Hepatic stellate cell (primary cell): ENCODE measurements around the gene KRT35.

Experiments
- DNase-seq: peaks from one replicate; pipeline ENCODE4 v3.0.0; 2011; ENCODE audit warnings: low spot score

The KRT35 gene

GRCh38 chr17:41486809-41487530 lies 6.0 kb upstream of the KRT35 start:
- DNase-seq = no peak

GRCh38 chr17:41486316-41486715 lies 5.4 kb upstream of the KRT35 start:
- no peak for DNase-seq

- no peak for DNase-seq
These were observed 4.3 kb upstream of the KRT35 start for GRCh38 chr17:41484920-41485904.

GRCh38 chr17:41483991-41484826 lies 3.3 kb upstream of the KRT35 start:
- DNase-seq = no peak

DNA sequence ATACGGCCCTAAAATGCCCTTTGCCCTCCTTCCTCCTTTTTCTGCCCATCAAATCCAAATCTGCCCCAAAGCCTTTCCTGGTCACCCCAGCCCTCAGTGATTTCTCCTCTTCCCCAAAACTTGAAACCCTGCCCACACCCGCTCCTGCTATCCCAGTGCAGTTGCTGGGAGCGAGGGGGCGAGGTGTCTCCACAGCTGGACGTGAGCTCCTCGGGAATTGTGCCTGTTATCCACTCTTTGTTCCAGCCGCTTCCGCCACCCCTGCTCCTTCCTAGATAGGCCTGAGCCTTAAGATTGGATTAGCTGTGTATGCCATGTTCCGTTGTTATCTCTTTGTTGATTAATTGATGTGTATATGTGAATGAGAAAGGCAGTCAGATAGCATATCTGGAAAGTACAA lies 2.6 kb upstream of the KRT35 start:
- no peak for DNase-seq

- DNase-seq = no peak
These were observed 370 bp downstream of the KRT35 start for GRCh38 chr17:41480581-41480980.

DNA sequence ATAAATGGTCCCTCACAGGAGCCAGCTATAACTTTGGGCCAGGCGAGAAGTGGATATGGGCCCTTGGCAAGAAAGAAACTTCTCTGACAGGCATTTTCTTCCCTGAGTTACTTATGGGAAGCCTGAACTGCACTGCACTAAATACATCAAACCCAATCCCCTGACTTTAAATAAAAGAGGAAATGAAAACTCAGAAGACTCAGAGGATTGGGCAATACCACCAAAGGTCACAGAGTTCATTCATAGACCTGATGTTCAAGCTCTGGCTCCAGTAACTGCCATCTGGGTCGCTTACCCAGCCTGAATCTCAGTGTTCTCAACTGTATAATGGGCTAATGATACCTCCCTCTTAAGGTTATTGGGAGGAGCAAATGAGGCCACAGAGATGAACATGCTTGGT lies 815 bp downstream of the KRT35 start:
- DNase-seq = no peak

GRCh38 chr17:41478237-41478636 lies 2.7 kb downstream of the KRT35 start:
- no peak for DNase-seq

DNA sequence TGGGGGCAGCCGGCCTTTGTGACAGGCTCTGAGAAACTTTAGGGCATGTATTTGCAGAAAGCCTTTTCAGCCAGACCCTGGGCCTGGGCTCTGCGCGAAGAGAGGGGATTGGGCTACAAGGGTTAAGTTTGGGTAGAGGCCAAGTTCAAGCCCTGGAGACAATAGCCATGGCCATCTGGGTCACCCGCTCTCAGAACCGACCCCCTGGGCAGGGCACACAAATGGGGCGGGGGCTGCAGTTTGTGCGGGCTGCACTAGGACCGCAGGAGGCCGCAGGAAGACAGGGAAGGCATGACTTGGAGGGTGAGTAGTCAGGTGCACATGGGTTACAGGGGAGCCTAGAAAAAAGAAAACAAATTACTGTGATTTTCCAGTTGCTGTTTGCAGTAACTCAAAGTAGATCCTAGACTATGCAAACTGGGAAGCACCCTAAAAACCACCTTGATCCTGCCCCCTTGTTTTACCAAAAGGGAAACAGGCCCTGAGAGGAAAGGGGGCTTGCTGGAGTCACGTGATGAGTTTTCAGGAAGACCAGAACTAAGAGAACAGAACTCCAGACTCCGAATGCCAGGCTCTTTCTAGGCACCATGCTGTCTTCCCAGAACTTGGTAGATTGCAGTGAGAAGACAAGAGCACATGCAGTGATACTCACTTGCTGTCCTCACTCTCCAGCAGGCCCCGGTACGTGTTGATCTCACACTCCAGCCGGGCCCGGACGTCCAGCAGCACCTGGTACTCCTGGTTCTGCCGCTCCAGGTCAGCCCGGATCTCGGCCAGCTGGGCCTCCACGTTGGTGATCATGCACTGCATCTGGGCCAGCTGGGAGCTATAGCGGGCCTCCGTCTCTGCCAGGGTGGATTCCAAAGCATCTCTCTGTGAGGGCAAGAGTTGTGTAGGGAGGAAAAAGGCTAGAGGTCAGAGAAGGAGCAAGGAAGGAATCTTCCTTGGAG lies 3.8 kb downstream of the KRT35 start:
- DNase-seq = no peak

DNA sequence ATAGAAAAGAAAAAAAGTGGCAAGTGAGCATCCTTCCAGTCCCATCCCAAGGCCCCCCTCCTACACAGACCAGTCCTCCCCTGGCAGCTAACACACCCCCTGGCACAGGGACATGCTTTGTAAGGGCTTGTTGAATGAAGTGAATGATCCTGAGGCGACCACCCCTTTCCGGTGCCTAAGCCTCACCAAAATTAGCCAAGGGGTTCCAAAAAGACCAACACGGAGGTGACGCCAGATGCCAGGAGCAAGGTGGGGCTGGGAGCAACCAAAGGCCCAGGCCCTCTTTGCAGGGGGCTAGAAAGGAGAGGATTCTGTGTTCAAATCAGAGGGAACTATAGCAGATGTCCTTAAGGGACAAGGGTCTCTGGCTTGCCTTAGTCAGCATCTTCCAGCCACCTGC lies 5.5 kb downstream of the KRT35 start:
- DNase-seq = no peak

DNA sequence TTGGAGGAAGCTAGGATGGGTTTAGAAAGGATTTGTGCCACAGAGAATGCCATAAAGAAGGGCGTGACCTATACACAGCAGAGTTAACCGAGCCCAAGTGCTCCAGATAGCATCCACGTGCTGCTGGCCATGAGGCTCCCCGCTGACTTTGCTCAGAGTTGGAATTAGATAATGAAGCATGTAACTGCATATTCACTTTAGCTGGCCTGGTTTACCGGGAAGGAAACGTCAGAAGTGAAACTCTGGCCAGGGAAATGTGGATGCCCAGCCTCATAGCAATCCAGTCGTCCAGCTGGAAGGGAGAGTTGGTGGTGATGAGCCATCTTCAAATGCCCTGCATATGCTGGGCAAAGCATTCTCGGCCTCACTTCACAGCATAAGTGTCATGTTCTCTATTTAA lies 6.1 kb downstream of the KRT35 start:
- no peak for DNase-seq

- no peak for DNase-seq
These were observed 12.6 kb downstream of the KRT35 start for GRCh38 chr17:41468346-41468745.

- no peak for DNase-seq
These were observed 13.4 kb downstream of the KRT35 start for GRCh38 chr17:41467561-41467960.

- DNase-seq = no peak
These were observed 14.0 kb downstream of the KRT35 start, which contains the start of gene KRT32 for GRCh38 chr17:41466988-41467387. KRT32 (minus strand) TSS chr17:41467386; CDS start chr17:41467325, 61 bp downstream.

DNA sequence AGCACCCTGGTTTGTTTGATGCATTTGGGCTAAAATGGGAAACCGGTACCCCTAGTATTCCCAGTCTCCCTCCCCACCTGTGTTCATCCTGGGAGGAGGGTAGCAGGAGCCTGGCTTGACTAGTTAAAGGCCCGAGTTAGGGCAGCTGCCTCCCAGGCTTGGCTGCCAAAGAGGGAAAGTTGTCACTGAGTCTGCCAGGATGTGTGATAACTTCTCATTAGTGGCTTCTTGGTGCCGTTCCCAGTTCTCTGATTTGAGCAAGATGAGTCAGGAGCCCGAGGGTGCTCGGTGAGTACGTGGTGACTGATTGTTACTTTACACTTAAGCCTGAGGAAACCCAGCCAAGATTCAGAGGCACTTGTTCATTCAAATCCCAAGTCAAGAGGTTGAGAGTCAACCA lies 16.3 kb downstream of the KRT35 start:
- DNase-seq = no peak

DNA sequence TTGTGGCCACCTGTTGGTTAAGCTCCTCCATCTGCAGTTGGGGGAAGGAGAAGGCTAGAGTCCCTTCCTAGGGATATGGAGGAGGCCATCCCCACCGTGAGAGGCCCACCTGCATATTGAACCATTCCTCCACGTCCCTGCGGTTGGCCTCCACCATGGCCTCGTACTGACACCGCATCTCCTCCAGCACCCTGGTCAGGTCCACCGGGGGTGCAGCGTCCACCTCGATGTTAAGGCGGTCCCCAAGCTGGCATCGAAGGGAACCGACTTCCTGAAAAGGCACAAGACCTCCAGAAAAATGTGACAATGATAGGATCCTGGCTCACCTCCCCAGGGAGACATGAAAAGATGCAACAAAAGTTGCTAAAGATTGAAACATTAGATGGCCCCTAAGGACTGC lies 16.8 kb downstream of the KRT35 start:
- DNase-seq = no peak

DNA sequence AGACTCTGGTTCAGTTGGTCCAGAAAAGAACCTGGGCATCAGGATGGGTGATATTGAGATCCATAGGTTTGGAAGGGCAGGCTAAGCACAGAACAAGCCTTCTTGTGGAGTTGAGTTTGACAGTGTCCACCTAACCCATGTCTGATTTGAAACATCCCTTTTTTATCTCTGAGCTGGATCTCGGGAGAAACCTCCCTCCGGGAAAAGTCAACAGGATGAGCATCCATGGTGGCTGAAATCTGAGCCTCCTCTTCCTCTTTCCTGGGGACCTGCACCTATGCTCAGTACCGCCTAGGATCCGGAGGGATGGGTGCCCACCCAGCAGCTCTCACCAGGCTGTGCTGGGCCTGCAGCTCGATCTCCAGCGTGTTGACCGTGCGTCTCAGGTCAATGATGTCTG lies 17.2 kb downstream of the KRT35 start:
- no peak for DNase-seq

- DNase-seq = no peak
These were observed 18.2 kb downstream of the KRT35 start for GRCh38 chr17:41462705-41463104.

GRCh38 chr17:41457676-41458075 lies 23.3 kb downstream of the KRT35 start:
- DNase-seq = no peak

- no peak for DNase-seq
These were observed 24.7 kb downstream of the KRT35 start for GRCh38 chr17:41456204-41456603.

- DNase-seq = no peak
These were observed 25.7 kb downstream of the KRT35 start for GRCh38 chr17:41455236-41455635.
